Stimulated activated CD8-positive, alpha-beta memory T cell treated with anti-CD3 and anti-CD28 coated beads, Interleukin-2, amount 100 ng/mL, for 48 hours (primary cell): Measurements from ENCODE around the gene GPN3.
A peak's percentile ranks its signal among the peaks of the same experiment; 100 is the strongest.
"Not testable (repeated sequence)": the region's sequence is repeated elsewhere in the genome, so short reads cannot be mapped to it uniquely, and the experiment has no call there.

Experiments
- DNase-seq, 2 donors: peaks; one replicate each; pipeline ENCODE4 v3.0.0-alpha.2; 2020; ENCODE audit warnings: low read depth in 2 of 2

The GPN3 gene

DNA sequence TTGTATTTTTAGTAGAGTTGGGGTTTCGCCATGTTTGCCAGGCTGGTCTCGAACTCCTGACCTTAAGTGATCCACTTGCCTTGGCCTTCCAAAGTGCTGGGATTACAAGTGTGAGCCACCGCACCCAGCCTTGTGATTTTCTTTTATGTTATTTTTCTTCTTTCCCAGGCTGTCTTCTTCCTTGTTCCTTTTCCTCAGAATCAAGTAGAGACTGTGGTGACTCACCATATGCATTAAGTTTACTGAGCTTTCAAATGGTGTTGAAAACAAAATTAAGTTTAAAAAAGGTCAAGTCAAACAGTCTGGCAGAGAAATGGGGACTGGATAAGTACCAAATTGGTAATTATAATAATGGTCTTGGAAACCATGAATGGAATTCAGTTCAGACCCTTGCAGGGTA, 23.6 kb downstream of the GPN3 start:
- no peak for DNase-seq

DNA sequence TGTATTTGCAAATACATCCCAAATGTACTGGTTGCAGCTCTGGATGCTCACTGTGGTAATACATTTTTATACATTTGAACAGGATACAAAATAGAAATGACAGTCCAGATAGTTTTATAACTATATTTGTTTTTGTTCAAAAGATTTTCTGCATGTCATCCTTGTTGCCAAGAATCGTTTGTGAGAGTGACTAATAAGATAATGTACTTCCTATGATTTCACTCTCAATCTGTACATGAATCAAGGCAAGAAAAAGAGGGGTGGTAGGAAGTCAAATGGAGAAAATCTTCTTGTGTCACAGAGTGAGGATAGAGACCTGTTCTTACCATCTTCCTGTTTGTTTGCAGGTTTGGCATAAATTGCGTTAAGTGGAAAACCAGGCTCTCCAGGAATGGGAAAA, 31.8 kb downstream of the GPN3 start:
- DNase-seq: no peak

DNA sequence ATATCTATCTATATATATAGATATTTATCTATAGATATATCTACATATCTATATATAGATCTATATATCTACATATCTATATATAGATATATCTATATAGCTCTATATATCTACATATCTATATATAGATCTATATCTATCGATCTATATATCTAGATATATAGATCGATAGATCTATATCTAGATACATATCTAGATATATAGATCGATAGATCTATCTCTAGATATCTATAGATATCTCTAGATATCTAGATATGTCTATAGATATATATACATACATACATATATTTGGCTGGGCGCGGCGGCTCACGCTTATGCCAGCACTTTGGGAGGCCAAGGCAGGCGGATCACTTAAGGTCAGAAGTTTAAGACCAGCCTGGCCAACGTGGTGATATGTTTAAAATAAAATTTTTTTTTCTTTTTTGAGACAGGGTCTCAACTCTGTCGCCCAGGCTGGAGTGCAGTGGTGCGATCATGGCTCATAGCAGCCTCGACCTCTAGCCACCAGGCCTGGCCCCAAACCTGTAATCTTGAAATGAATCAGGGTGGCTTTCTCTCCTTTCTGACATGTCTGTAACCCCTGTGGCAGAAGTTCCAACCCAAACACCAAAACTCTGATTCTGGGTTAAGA, 36.0 kb downstream of the GPN3 start:
- no peak for DNase-seq

DNA sequence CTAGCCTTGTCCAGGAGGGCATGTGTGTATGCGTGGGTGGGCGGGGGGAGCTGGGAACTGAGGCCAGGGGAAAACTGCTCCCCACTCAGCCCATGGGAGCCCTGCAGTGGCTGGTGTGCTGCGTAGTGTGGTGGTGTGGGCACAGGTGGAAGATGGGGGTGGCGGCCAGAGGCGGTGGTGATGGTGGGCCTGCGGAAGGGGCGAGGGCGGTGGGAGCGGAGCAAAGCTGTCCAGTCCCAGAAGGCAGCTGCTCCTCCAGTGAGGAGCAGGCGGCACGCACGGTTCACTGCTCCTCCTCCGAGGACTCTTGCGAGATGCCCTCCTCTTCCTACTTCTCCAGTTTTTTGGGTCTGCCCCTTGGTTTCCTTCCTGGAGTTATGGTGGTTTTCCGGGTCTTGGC, 38.4 kb downstream of the GPN3 start:
- not testable (repeated sequence) for DNase-seq

DNA sequence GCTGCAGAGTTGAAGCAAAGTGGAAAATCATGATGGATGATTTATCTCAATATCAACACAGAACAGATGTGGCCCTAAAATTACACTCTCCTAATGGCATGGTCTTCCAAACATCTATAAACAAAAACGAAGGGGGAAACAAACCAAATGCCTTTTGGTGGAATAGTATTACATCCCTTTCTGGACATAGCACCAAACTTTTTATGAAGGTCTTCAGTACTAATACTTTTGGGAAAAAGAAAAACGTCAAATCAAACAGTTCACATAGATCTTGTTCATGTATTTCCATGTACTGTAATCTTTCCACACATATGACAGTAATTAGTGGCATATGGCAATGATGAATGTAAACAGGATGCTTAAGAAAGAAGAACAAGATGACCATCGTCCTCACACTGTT, 41.7 kb downstream of the GPN3 start:
- no peak for DNase-seq

GRCh38 chr12:110424237-110424636, 43.8 kb downstream of the GPN3 start:
- no peak for DNase-seq

DNA sequence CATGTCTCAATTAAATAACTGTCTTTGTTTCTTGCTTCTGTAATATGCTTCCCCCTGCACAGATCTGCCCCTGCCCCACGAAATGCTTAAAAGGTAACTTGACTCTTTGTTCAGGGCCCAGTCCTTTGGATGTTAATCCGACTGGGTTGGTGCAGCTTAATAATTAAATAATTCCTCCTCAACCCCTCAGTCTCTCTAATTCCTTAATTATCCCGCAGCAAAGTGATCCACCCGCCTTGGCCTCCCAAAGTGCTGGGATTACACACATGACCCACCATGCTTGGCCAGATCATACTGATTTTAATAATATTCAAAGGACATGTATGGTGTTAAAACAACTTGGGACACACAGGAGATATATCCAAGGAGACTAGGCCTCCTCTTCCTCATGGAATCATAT, 46.4 kb downstream of the GPN3 start:
- no peak for DNase-seq

- DNase-seq: no peak
These were observed 46.8 kb downstream of the GPN3 start for GRCh38 chr12:110421159-110421661.

DNA sequence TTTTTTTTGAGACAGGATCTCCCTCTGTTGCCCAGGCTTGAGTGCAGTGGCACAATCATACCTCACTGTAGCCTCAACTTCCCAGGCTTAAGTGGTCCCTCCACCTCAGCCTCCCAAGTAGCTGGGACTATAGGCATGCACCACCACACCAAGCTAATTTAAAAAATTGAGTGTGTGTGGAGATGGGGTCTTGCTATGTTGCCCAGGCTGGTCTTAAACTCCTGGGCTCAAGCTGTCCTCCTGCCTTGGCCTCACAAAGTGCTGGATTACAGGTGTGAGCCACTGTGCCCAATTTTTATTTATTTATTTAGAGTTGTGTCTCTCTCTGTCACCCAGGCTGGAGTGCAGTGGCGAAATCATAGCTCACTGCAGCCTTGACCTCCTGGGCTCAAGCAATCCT, 47.4 kb downstream of the GPN3 start:
- DNase-seq: not testable (repeated sequence)

GRCh38 chr12:110417113-110417512, 50.9 kb downstream of the GPN3 start:
- DNase-seq: not testable (repeated sequence)

- not testable (repeated sequence) for DNase-seq
These were observed 58.0 kb downstream of the GPN3 start for GRCh38 chr12:110410086-110410485.

DNA sequence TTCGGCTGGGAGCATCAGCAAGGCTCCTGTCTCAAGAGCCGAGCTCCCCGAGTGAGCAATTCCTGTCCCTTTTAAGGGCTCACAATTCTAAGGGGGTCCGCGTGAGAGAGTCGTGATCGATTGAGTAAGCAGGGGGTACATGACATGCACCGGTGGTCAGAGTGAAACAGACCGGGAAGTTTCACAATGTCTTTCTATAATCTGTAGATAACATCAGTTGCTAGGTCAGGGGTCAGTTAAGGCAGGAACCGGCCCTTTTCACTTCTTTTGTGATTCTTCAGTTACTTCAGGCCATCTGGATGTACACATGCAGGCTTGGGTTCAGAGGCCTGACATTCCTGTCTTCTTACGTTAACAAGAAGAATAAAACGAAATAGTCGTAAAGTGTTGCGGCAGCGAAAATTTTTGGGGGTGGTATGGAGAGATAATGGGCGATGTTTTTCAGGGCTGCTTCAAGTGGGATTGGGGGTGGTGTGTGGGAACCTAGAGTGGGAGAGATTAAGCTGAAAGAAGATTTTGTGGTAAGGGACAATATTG, 62.9 kb downstream of the GPN3 start:
- not testable (repeated sequence) for DNase-seq

GRCh38 chr12:110403976-110404682, 63.9 kb downstream of the GPN3 start:
- DNase-seq: peak; percentile 55 to 65

GRCh38 chr12:110403146-110403975, 64.7 kb downstream of the GPN3 start, which contains the start of gene ANAPC7:
ANAPC7 (minus strand) TSS chr12:110403708; CDS start chr12:110403627, 81 bp downstream.
- peak; percentile 78 for DNase-seq
